Skeletal muscle cell (primary cell): ENCODE measurements around the gene ARHGAP22.

Experiments used
- DNase-seq: peaks from one replicate; pipeline ENCODE4 v3.0.0-alpha.2; 2010; ENCODE audit warnings: low read depth
- H3K4me3 ChIP-seq: 2 replicates; pipeline ENCODE4 v1.5.1; 2011; ENCODE audit warnings: low read depth, mild to moderate bottlenecking, control low read depth, low read length, moderate library complexity

The ARHGAP22 gene

DNA sequence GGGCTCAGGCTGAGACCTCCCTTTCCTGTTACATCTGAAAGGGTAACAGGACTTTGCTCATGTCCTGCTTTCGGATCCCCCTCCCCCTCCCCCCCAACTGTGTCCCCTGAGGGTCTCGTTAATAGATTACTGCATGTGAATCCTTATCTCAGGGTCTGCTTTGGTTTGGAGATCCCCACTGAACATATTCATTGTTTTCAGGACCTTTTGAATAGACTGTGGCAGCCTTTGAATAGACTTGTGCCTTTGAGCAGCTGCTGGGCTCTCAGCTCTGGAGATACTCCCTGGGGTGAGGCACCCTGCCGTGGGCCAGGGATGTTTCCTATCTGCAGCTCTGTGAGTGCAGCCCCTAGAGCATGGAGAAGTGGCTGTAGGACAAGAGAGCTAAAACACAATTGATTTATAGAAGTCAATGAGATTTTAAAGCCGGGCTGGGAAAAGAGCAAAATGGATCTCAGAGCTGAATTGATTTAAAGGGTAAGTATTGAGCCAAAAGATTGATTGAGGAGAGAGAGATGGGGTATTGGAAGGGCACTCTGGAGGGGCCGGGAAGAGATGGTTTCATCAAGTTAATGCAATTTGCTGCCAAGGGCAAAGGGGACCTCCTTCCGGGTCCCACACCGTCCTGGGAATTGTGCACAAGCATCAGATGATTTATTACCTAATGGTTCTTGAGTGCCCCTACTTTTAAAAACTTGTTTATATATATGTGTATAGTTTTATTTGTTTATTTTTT lies 9.9 kb downstream of the ARHGAP22 start:
- no peak for DNase-seq
- no peak overlapping the region for H3K4me3 ChIP-seq

DNA sequence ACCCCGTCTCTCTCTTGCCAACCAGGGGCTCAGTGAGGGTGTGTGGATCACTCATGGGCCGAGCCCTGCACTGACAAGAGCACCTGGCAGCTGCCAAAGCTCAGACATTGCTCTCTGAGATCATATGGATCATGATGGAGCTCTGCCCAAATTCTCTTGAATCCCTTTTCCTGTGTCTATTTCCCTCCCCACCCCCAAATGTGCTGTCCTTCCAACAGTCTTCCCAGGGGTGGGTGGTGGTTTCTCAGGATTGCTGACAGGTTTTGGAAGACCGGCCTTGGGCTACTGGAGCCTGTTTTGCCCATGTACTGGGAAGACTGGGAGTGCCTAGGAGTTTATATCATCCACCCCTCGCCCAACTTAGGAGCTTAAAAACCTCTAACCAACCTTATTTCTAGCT lies 10.5 kb downstream of the ARHGAP22 start:
- DNase-seq = no peak
- H3K4me3 ChIP-seq = no peak overlapping the region

DNA sequence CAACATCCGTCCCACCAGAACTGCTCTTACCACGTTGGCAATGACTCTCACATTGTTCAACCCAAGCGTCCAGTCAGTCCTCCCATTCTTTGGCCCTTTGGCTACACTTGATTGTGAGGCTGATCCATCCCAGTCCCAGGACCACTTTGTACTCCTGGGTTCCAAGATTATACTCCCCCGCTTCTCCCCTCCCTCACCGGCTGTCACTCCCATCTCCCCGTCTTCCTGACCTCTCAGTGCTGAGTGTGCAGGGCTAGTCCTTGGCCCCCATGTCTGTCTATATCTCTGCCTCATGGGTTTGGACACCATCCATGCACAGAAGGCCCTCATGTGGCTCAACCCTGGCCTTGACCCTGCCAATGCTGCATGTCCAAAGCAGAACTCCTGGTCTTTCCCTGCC lies 12.5 kb downstream of the ARHGAP22 start:
- DNase-seq = no peak
- H3K4me3 ChIP-seq = no peak overlapping the region

DNA sequence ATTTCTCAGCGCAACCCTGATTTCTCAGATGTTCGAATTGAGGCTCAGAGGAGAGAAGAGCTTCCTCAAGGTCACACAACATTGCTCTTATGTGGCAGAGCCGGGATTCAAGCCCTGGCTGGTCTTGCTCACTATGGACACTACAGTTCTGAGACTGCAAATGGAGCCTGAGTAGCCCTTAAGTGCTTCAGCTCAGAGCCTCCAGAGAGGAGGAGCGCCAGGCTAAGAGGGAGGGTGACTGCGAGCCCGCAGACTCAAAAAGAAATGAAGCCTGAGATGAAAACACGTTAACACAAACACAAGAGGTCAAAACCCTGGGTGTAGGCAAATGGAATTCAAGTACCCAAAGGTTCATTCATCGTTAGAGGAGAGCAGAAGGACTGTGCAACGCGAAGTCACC lies 13.9 kb downstream of the ARHGAP22 start:
- H3K4me3 ChIP-seq = no peak overlapping the region
- no peak for DNase-seq

DNA sequence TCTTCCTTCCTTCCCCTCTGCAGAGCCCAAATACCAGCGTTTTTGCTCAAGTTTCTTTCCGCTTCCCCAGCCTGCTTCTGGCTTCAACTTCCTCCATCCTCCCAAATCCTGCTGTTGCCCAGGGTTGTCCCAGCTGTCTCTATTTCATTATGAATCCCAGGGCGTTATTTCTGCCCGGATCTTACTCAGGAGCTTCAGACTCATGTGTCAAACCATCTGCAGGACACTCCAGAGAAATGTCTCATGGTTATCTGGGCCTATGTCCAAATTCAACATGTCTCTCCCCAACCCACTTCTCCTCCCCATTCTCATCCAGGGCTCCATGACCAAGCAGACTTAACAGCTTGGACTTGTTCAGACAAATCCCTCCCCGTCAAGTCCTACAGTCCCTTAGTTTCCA lies 15.6 kb downstream of the ARHGAP22 start:
- H3K4me3 ChIP-seq = no peak overlapping the region
- peak; percentile 95 for DNase-seq

DNA sequence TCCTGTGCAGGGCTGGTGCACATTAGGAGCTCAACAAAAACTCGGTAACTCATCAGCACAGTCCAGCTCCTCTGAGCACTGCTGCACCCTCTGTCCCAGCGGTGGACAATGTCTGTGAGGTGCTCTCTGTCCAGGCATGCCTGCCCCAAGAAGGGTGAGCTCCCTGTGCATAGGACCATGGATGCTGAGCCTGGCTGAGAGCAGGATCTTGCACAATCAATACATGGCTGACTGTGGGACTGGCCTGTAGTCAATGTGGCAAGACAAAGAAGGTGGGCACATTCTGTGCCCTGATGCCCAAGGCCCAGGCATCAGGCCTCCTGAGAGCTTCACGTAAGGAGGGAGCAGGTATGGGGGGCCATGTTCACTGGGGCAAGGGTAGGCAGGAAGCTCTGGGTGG lies 17.1 kb downstream of the ARHGAP22 start:
- H3K4me3 ChIP-seq = no peak overlapping the region
- no peak for DNase-seq

DNA sequence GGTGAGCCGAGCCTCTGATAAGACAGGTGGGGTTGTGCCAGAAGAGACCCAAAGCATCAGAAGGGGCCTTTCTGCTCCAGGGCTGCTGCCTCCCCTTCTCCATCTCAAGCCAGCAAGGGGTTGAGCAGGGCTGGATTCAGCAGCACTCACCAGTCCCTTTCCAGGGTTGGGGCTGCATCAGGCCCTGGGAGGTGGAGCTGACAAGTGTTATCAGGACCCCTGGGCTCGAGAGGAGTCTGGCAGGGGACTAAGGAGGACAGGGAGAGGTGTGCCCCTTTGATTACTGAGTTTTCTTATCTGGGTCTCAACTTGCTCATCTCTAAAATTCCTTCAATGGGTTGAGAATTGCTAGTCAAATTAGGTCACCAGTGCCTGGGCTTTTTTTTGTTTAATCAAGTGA lies 17.8 kb downstream of the ARHGAP22 start:
- no peak for DNase-seq
- H3K4me3 ChIP-seq = no peak overlapping the region

DNA sequence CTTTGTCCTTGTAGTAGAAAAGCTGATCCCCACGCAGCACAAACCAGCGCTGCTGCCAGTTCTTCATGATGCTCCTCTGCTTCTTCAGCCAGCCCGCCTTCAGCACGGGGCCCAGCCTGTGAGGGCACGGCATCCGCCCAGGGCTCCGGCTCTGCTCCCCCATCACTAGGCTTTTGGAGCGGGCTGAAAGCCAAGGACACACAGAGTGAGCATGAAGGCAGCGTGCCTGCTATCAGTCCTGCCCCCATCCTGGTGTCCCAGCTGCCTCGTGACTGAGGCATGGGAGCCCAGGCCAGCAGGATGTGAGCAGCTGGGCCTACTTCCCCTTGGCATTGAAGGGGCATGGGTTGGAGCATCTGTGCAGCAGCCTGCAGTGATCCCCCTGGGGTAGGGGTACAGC lies 21.9 kb downstream of the ARHGAP22 start:
- DNase-seq = no peak

DNA sequence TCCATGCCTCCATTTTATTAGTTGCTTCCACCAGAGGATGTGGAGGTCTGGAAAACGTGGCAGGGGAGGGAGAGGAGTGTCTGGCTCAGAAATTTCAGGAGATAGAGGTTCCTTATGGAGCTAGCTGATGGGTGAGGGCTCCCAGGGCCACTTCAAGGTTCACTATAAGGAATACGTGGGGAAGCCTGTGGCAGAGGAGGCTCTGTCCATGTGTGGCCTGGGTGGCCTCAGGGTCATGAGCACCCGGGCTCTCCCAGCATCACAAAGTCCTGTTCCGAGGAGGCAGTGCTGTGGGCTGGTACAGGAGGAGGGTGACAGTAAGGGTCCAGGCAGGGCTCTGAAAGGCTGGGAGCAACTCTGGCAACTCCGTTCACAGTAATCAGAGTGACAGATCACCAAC lies 24.6 kb downstream of the ARHGAP22 start:
- H3K4me3 ChIP-seq = no peak overlapping the region
- no peak for DNase-seq

More for the DNA sequence above, 21.9 kb downstream of the ARHGAP22 start:
- no peak overlapping the region for H3K4me3 ChIP-seq

DNA sequence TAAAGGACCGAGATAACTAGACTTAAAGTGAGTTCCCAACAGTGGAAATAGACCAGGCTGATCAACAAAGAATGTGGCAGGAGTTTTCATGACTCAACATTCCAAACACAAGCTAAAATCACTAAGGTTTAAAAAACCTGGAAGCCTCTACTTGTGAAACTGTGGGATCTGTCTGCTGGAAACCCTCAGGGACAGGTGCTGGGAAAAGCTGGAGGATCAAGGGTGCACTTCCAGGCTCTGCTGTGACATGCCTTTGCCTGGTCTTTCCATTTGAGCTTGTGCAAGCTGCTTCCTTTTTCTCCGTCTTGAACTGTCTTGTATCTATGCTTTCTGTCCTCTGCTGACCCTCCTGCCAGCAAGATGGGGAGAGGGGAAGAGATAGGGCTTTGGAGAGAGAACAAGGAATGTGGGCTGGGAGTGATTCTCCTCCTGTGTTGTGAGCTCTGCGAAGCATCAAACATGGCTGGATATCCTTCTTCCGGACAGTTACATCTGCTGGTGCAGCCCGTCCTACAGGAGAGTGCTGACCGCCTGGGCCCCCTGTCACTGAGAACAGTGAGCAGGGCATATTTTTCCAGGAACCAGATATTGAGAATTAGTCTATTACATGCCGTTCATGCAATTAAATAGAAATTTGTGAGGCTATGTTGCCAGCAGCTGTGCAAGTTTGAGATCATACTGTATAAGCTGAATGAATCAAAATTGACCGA lies 25.5 kb downstream of the ARHGAP22 start:
- DNase-seq = peak; percentile 37
- H3K4me3 ChIP-seq = no peak overlapping the region

DNA sequence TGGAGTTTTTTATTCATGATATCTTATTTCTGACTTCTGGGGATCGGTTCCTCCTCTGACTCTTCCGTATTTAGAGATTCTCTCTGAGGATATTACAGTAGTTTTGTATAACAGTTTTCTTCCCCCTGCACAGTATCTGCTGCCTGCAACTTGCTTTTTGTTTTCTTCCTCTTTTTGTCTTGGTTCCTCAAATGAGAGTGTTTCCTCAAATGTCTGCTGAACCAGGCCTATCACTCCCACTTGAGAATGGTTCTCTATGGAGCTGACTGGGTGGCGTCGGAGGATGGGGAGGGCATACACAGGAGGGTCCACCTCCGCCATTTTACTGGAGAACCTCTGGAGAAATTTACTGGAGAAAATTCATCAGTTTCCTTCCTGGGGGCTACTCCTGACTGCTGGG lies 27.7 kb downstream of the ARHGAP22 start:
- no peak for DNase-seq
- H3K4me3 ChIP-seq = no peak overlapping the region

DNA sequence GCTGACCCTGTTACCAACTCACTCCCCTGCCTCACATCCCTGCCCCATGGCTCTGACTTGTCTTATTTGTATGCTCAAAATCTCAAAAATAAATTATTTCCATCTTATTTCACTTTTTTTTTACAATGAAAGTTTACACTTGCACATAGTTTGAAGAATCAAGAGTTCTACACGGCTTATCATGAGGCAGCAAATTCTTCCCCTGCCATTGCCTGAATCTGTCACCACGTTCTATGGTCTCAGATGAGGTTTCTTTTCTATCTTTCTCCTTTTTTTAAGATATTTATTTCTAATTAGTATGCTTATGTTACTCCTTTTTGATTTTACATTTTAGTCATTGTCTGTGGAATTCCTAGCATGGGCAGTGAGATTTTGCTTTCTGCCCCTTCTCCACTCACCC lies 28.4 kb downstream of the ARHGAP22 start:
- H3K4me3 ChIP-seq = no peak overlapping the region
- DNase-seq = no peak

DNA sequence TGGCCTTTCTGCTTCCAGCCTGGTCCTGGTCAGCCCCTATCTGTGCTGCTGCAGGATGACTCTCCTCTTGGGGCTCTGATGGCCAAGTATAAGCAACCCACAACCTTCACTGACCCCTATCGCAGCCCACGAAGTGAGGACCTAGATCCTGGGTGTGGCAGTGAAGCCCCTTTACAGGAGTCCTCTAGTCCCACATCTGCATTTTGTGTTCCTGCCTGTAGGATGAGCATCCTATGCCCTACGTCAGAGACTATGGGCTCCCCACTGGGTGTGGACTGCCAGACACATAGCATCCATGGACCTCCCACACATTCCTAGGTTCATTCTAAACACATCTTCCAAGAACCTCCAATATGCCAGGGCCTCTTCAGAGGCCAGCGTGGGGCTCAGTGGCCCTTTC lies 29.0 kb downstream of the ARHGAP22 start:
- no peak for DNase-seq
- no peak overlapping the region for H3K4me3 ChIP-seq

DNA sequence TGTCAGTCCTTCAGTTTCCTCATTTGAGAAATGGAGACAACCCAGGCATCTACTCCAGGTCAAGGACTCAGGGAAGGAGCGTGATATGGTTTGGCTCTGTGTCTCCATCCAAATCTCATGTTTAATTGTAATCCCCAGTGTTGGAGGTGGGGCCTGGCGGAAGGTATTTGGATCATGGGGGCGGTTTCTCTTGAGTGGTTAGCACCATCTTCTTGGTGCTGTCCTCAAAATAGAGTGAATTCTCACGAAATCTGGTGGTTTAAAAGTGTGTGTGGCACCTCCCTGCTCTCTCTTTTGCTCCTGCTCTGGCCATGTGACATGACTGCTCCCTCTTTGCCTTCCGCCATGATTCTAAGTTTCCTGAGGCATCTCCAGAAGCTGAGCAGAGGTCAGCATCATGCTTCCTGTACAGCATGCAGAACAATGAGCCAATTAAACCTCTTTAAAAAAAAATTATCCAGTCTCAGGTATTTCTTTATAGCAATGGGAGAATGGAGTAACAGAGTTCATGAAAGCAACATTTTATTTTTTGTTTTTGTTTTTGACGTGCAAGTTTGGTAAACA lies 30.0 kb downstream of the ARHGAP22 start:
- no peak overlapping the region for H3K4me3 ChIP-seq
- no peak for DNase-seq

DNA sequence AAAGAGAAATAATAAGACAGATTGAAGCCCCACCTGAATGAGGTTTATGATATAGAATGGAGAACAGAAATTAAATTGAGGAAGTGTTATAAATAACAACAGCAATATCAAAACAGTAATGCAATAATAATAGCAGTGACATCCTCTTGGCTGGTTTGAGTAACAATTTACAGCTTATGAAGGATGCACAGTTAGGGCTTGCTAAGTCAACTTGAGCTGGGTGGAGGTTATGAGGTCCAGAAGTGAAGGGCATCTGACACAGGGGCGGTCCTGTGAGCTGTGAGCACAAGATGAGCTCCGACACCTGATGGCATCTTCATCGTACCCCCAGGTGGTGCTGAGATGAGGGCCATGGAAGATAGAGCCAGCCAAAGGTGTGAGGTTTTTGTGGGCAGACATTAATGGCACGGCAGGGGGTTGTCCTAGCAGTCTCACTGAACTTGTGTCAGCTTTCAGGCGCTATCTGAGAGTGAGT lies 30.5 kb downstream of the ARHGAP22 start:
- DNase-seq = no peak
- H3K4me3 ChIP-seq = no peak overlapping the region

DNA sequence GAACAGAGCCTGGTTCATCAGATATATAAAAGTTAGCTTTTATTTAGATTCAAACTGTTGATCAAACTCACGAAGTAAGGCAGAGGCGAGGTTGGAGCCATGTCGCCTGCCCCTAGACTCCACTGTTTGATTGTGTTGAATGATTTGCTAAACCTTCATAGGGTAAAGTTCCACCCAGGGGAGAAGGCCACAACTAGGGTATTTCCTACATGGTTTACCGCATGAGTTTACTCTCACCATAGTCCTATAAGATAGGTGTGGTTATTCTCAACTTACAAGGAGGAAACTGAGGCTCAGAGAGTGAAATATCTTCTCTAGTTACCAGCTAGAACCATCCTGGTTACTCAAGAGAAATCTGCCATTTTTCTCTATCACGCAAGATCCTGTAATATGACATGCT lies 31.8 kb downstream of the ARHGAP22 start:
- no peak for DNase-seq
- H3K4me3 ChIP-seq = no peak overlapping the region

DNA sequence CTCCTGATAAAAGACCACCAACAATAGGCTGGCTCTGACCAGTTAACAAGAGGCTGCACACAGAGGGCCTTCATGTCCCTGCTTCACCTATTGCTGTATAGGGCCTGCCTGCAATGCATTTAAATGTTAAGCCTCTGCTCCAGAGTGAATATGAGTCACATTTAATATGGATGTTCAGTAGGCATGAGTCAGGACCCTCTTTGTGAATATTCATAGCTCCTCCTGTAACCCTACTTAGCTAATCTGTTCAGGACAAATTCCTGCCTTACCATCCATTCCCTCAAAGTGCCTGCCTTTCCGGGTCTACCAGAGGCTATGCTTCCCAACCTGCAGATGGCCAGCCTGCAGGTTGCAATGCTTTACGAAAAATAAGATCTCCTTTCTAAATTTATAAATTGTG lies 32.5 kb downstream of the ARHGAP22 start:
- DNase-seq = peak; percentile 33
- no peak overlapping the region for H3K4me3 ChIP-seq

DNA sequence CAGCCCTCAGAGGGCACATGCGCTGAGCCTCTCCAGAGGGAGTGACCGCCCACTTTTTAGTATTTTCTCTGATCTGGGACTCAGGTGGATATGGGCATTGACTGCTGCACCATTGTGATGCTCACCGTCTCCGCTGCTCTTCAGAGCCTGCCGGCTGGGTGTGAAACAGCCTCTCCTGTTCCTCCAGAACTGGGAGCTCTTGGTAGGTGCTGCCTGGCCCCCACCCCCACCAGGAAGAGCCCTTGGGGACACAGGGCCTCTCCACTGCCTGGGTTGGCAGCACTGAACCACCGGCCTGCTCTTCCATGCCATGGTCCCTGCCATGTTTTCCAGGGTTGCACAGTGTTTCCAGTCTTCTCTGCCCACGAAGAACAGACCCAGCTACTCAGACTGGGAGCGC lies 36.3 kb downstream of the ARHGAP22 start:
- DNase-seq = no peak
- no peak overlapping the region for H3K4me3 ChIP-seq

DNA sequence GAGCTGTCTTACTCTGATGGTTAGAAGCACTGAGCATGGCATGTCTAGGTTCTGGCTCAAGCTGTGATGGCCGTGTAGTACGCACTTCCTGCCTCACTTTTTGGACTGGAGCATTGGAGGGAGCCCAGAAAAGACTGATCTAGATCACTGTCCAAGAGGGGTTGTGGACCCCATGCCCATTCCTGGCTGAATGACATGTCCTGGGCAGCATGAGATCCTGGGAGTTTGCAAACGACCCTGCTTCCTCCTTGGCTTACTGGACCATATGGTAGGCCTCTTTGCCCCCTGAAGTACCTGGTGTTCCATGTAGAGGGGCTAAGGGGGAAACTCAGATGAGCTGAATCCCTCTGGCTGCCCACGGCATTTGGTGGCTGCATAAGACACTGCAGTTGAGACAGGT lies 36.7 kb downstream of the ARHGAP22 start:
- DNase-seq = no peak
- H3K4me3 ChIP-seq = no peak overlapping the region

DNA sequence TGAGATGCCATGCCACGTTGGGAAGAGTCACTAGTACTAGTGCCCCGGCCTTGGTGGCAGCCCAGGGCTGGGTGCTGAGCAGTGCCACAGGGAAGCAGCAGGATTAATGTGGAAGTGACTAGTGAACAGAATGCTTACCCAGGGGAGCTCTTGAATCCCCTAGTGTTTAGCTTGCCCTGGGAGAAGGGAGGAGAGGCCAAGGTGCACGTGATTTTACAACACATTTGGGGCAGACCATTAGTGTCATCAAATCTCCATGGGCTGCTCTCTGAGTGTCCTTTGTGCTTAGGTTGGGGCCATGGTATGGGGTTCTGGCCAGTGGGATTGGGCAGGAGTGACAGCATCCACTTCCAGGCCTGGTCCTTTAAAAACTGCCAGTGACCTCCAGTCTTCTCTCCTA lies 37.5 kb downstream of the ARHGAP22 start:
- no peak for DNase-seq
- H3K4me3 ChIP-seq = no peak overlapping the region
